ENCODE measurements around the gene PTH.

Gene PTH

DNA sequence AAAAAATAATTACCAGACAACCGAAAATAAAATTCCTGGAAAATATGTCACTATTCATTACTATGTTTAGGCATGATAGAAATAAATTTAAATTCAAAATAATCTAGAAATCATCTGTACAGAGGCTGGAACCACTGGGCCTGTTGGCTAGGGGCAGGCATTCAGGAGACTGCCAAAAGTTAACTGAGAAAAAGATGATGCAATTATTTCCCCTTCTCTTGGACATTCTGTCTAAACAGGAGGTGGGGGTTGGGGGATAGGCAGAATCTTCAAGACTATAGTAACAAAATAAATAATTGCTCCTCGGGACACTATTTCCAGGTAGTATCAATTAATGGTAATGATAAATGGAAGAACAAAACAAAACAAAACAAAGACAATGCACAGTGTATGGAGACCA, 46.9 kb downstream of the PTH start:
- no peak for DNase-seq

DNA sequence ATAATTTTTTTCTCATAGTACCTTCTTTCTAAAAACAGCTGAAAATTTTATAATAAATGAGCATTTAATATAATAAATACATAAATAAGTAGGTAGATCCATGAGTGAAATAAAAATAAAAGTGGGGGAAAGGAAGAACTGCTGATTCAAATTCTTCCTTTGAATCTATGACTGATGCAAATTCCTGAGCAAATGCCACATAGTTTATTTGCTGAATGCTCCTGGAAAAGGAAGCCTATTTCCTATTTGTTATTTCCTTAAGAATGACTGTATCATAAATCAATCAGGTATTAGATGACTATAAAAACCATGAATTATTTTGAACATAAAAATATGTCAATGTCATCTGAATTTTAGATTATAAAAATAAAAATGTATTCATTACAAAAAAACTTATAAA, 49.4 kb downstream of the PTH start:
- DNase-seq: no peak

GRCh38 chr11:13445588-13445987, 50.2 kb downstream of the PTH start:
- no peak for DNase-seq

All from NCI-H1694 (cell line).